Thoracic aorta (tissue), 2 donors: ENCODE data around the gene WDR38. TPM values are rescaled to one million over a fixed set of nuclear protein-coding genes. Genes with fewer than 3 reads are reported as not detected.

Source experiments
- ATAC-seq: fragments of 150-250 bp; one replicate; pipeline ENCODE4 v1.8.0; 2017; ENCODE audit warnings: low read depth; ENCODE audit not compliant: insufficient number of reproducible peaks, low FRiP score
- DNase-seq: peaks from one replicate; pipeline ENCODE4 v3.0.0-alpha.2; 2020; ENCODE audit warnings: low spot score
- H3K27ac ChIP-seq, 2 donors: fragments of 200-600 bp; sonication (generic); 1 replicate in 1 of 2; 2 replicates in 1 of 2; pipeline ENCODE4 v1.5.1; 2016; ENCODE audit warnings: mild to moderate bottlenecking in 2 of 2, moderate library complexity in 2 of 2
- H3K27me3 ChIP-seq: fragments of 200-600 bp; sonication (generic); replicated peaks from 2 replicates; pipeline ENCODE4 v1.6.0; 2016; ENCODE audit warnings: mild to moderate bottlenecking; ENCODE audit not compliant: insufficient read depth
- H3K36me3 ChIP-seq: fragments of 200-600 bp; sonication (generic); one replicate; pipeline ENCODE4 v1.5.1; 2016
- H3K4me1 ChIP-seq, 2 donors: fragments of 200-600 bp; sonication (generic); 1 replicate in 1 of 2; 2 replicates in 1 of 2; pipeline versions ENCODE4 v1.5.1 to v1.6.0; 2016; ENCODE audit warnings: low read depth in 2 of 2, mild to moderate bottlenecking in 1 of 2; ENCODE audit not compliant: control insufficient read depth in 1 of 2
- H3K4me3 ChIP-seq: fragments of 200-600 bp; sonication (generic); 2 replicates; pipeline ENCODE4 v1.5.1; 2016; ENCODE audit warnings: mild to moderate bottlenecking
- H3K9me3 ChIP-seq: fragments of 200-600 bp; sonication (generic); 2 replicates; pipeline ENCODE4 v1.5.1; 2016
- CTCF ChIP-seq: fragments of 200-600 bp; sonication (generic); IDR thresholded peaks from one replicate; pipeline ENCODE4 v1.5.1; 2019; ENCODE audit warnings: antibody characterized with exemption
- total RNA-seq, 2 donors: library from RNA; depleted of rRNA; stranded (reverse); fragments of >200 nt; gene quantifications; one replicate each; pipeline versions ENCODE4 v1.1.0 to v1.2.3, GENCODE V29; 2016

The WDR38 gene
- total RNA-seq, 2 donors from 2014 or later = not detected

GRCh38 chr9:124873664-124874063 is 20.4 kb downstream of the WDR38 start:
- ATAC-seq (no peak), DNase-seq (no peak)
- H3K27me3 ChIP-seq = no peaks in the 10 kb centered on the region
- TF ChIP-seq CTCF = no peak
- H3K4me1 ChIP-seq = peaks cover 24 to 42% of the 10 kb centered on the region in 2 donors
- no peak overlapping the region for H3K4me3 ChIP-seq
- H3K27ac ChIP-seq = no peak overlapping the region
- H3K9me3 ChIP-seq = no peaks in the 10 kb centered on the region
- H3K36me3 ChIP-seq = peaks cover 33% of the 10 kb centered on the region

- TF ChIP-seq CTCF = no peak
- DNase-seq (no peak), ATAC-seq (no peak)
- Histone ChIP-seq H3K4me1 (peaks cover 18 to 33% of the 10 kb centered on the region in 2 donors), H3K4me3 (no peak overlapping the region), H3K27me3 (no peaks in the 10 kb centered on the region), H3K27ac (no peak overlapping the region), H3K36me3 (peaks cover 47% of the 10 kb centered on the region), H3K9me3 (no peaks in the 10 kb centered on the region)
These were observed 22.2 kb downstream of the WDR38 start for GRCh38 chr9:124875501-124875900.

- DNase-seq (no peak), ATAC-seq (no peak)
- no peak overlapping the region for H3K4me3 ChIP-seq
- no peaks in the 10 kb centered on the region for H3K27me3 ChIP-seq
- no peaks in the 10 kb centered on the region for H3K9me3 ChIP-seq
- no peak for TF ChIP-seq CTCF
- no peak overlapping the region for H3K27ac ChIP-seq
- peaks cover 3 to 16% of the 10 kb centered on the region in 2 donors for H3K4me1 ChIP-seq
- H3K36me3 ChIP-seq = peaks cover 61% of the 10 kb centered on the region
These were observed 23.9 kb downstream of the WDR38 start for GRCh38 chr9:124877021-124877782.

GRCh38 chr9:124878021-124878420 is 24.8 kb downstream of the WDR38 start:
- ATAC-seq = no peak

GRCh38 chr9:124878518-124878917 is 25.3 kb downstream of the WDR38 start:
- H3K4me3 ChIP-seq = no peak overlapping the region
- TF ChIP-seq CTCF = no peak
- no peaks in the 10 kb centered on the region for H3K9me3 ChIP-seq
- no peak overlapping the region for H3K27ac ChIP-seq
- peaks cover 0 to 2% of the 10 kb centered on the region in 2 donors for H3K4me1 ChIP-seq
- H3K27me3 ChIP-seq = no peaks in the 10 kb centered on the region
- peaks cover 65% of the 10 kb centered on the region for H3K36me3 ChIP-seq
- DNase-seq (no peak), ATAC-seq (no peak)

More at GRCh38 chr9:124878021-124878420, 24.8 kb downstream of the WDR38 start:
- TF ChIP-seq CTCF = no peak
- H3K4me1 ChIP-seq = peaks cover 0 to 7% of the 10 kb centered on the region in 2 donors
- H3K27me3 ChIP-seq = no peaks in the 10 kb centered on the region
- peaks cover 65% of the 10 kb centered on the region for H3K36me3 ChIP-seq
- no peak overlapping the region for H3K27ac ChIP-seq
- no peak overlapping the region for H3K4me3 ChIP-seq
- no peak for DNase-seq
- no peaks in the 10 kb centered on the region for H3K9me3 ChIP-seq
